Erythroblast (primary cell): ENCODE measurements around the gene C14orf132.

Experiments
- DNase-seq, 2 experiments: peaks; one replicate each; lab custom pipeline; 2025; lab: John Stamatoyannopoulos, UW
- GATA1 ChIP-seq: IDR thresholded peaks from 2 replicates; pipeline ENCODE4 v1.6.1; 2011; ENCODE audit warnings: low read depth, mild to moderate bottlenecking, control low read depth, low read length, moderate library complexity
- POLR2A ChIP-seq: IDR thresholded peaks from 2 replicates; pipeline ENCODE4 v1.6.1; 2011; ENCODE audit warnings: mild to moderate bottlenecking, low read length

Gene C14orf132

GRCh38 chr14:96109596-96110355, 70.6 kb downstream of the C14orf132 start:
- DNase-seq, result no peak
- TF ChIP-seq POLR2A (no peak), GATA1 (no peak)

- no peak for DNase-seq
- TF ChIP-seq GATA1 (no peak), POLR2A (no peak)
Observed at GRCh38 chr14:96112032-96112431, 72.9 kb downstream of the C14orf132 start.

GRCh38 chr14:96114002-96114401, 74.8 kb downstream of the C14orf132 start:
- no peak for DNase-seq
- TF ChIP-seq GATA1 (no peak), POLR2A (no peak)

- TF ChIP-seq GATA1 (no peak), POLR2A (no peak)
- no peak for DNase-seq
Observed at GRCh38 chr14:96117101-96117897, 78.1 kb downstream of the C14orf132 start.

GRCh38 chr14:96117960-96118359, 78.8 kb downstream of the C14orf132 start:
- no peak for TF ChIP-seq GATA1
- no peak for TF ChIP-seq POLR2A

GRCh38 chr14:96118391-96118790, 79.2 kb downstream of the C14orf132 start:
- no peak for TF ChIP-seq GATA1
- no peak for TF ChIP-seq POLR2A
- DNase-seq, result no peak

More at GRCh38 chr14:96117960-96118359, 78.8 kb downstream of the C14orf132 start:
- no peak for DNase-seq

- no peak for TF ChIP-seq POLR2A
- no peak for TF ChIP-seq GATA1
- DNase-seq, result no peak
Observed at GRCh38 chr14:96119947-96120346, 80.8 kb downstream of the C14orf132 start.

GRCh38 chr14:96120392-96120791, 81.2 kb downstream of the C14orf132 start:
- TF ChIP-seq GATA1 (no peak), POLR2A (no peak)
- no peak for DNase-seq

- TF ChIP-seq POLR2A (no peak), GATA1 (no peak)
- DNase-seq, result no peak
Observed at GRCh38 chr14:96120941-96121340, 81.8 kb downstream of the C14orf132 start.

- no peak for DNase-seq
- TF ChIP-seq GATA1 (no peak), POLR2A (no peak)
Observed at GRCh38 chr14:96121660-96122395, 82.7 kb downstream of the C14orf132 start.

- no peak for DNase-seq
- no peak for TF ChIP-seq GATA1
- TF ChIP-seq POLR2A, result no peak
Observed at GRCh38 chr14:96122496-96122895, 83.3 kb downstream of the C14orf132 start.

- no peak for DNase-seq
Observed at GRCh38 chr14:96125536-96125935, 86.4 kb downstream of the C14orf132 start.

GRCh38 chr14:96126339-96126782, 87.2 kb downstream of the C14orf132 start:
- DNase-seq, result no peak

More at GRCh38 chr14:96125536-96125935, 86.4 kb downstream of the C14orf132 start:
- TF ChIP-seq POLR2A, result no peak
- TF ChIP-seq GATA1, result no peak

GRCh38 chr14:96126783-96127271, 87.7 kb downstream of the C14orf132 start:
- TF ChIP-seq GATA1, result no peak
- TF ChIP-seq POLR2A, result no peak
- no peak for DNase-seq

More at GRCh38 chr14:96126339-96126782, 87.2 kb downstream of the C14orf132 start:
- no peak for TF ChIP-seq POLR2A
- no peak for TF ChIP-seq GATA1
